GM19238 (cell line): ENCODE data around the gene ZNF575.
A peak's percentile ranks its signal among the peaks of the same experiment; 100 is the strongest.
"Not testable (repeated sequence)": the region's sequence is repeated elsewhere in the genome, so short reads cannot be mapped to it uniquely, and the experiment has no call there.

Source experiments
- DNase-seq: peaks from one replicate; pipeline ENCODE4 v3.0.0; 2011; ENCODE audit warnings: low spot score; ENCODE audit not compliant: insufficient read length

ZNF575 gene

GRCh38 chr19:43541920-43542650 lies 9.1 kb downstream of the ZNF575 start:
- DNase-seq: no peak

- no peak for DNase-seq
Measured at GRCh38 chr19:43544077-43544476, 11.1 kb downstream of the ZNF575 start.

GRCh38 chr19:43545276-43545675 lies 12.3 kb downstream of the ZNF575 start:
- no peak for DNase-seq

GRCh38 chr19:43545981-43546380 lies 13.0 kb downstream of the ZNF575 start:
- no peak for DNase-seq

GRCh38 chr19:43546581-43546980 lies 13.6 kb downstream of the ZNF575 start:
- no peak for DNase-seq

- not testable (repeated sequence) for DNase-seq
Measured at GRCh38 chr19:43547926-43548325, 14.9 kb downstream of the ZNF575 start.

- no peak for DNase-seq
Measured at GRCh38 chr19:43548706-43549105, 15.7 kb downstream of the ZNF575 start.

- no peak for DNase-seq
Measured at GRCh38 chr19:43551399-43552197, 18.6 kb downstream of the ZNF575 start.

- no peak for DNase-seq
Measured at GRCh38 chr19:43552198-43552450, 19.1 kb downstream of the ZNF575 start.

GRCh38 chr19:43552616-43553015 lies 19.6 kb downstream of the ZNF575 start:
- no peak for DNase-seq

GRCh38 chr19:43553656-43554055 lies 20.7 kb downstream of the ZNF575 start:
- no peak for DNase-seq

- no peak for DNase-seq
Measured at GRCh38 chr19:43554317-43554895, 21.4 kb downstream of the ZNF575 start.

- DNase-seq: peak; percentile 71
Measured at GRCh38 chr19:43555185-43555770, 22.3 kb downstream of the ZNF575 start.

GRCh38 chr19:43560687-43561086 lies 27.7 kb downstream of the ZNF575 start:
- no peak for DNase-seq

- no peak for DNase-seq
Measured at GRCh38 chr19:43561139-43561970, 28.4 kb downstream of the ZNF575 start.

- no peak for DNase-seq
Measured at GRCh38 chr19:43562226-43562697, 29.3 kb downstream of the ZNF575 start.

- DNase-seq: peak; percentile 30
Measured at GRCh38 chr19:43562698-43563241, 29.8 kb downstream of the ZNF575 start.

- DNase-seq: no peak
Measured at GRCh38 chr19:43563816-43564457, 30.9 kb downstream of the ZNF575 start.

GRCh38 chr19:43564800-43565199 lies 31.8 kb downstream of the ZNF575 start:
- DNase-seq: no peak

- no peak for DNase-seq
Measured at GRCh38 chr19:43569657-43570056, 36.7 kb downstream of the ZNF575 start.
